ENCODE measurements around the gene TALDO1.

The TALDO1 gene

GRCh38 chr11:799641-800316 lies 52.5 kb downstream of the TALDO1 start:
- DNase-seq (ENCODE audit: low read depth in 2 of 2): no peak

- DNase-seq (ENCODE audit: low read depth in 2 of 2): no peak
Measured at GRCh38 chr11:800473-800872, 53.2 kb downstream of the TALDO1 start.

- DNase-seq (ENCODE audit: low read depth in 2 of 2): no peak
Measured at GRCh38 chr11:801097-801780, 54.0 kb downstream of the TALDO1 start.

- no peak for DNase-seq (ENCODE audit: low read depth in 2 of 2)
Measured at GRCh38 chr11:802018-802617, 54.9 kb downstream of the TALDO1 start.

GRCh38 chr11:802693-803466 lies 55.6 kb downstream of the TALDO1 start:
- no peak for DNase-seq (ENCODE audit: low read depth in 2 of 2)

- no peak for DNase-seq (ENCODE audit: low read depth in 2 of 2)
Measured at GRCh38 chr11:803467-803742, 56.1 kb downstream of the TALDO1 start.

- DNase-seq (ENCODE audit: low read depth in 2 of 2): no peak
Measured at GRCh38 chr11:803770-804598, 56.7 kb downstream of the TALDO1 start.

GRCh38 chr11:804599-804964 lies 57.3 kb downstream of the TALDO1 start:
- no peak for DNase-seq (ENCODE audit: low read depth in 2 of 2)

GRCh38 chr11:808427-809286 lies 61.4 kb downstream of the TALDO1 start:
- no peak for DNase-seq (ENCODE audit: low read depth in 2 of 2)

- peak; percentile 95 to 97 for DNase-seq (ENCODE audit: low read depth in 2 of 2)
Measured at GRCh38 chr11:809287-810039, 62.2 kb downstream of the TALDO1 start, which contains the start of gene RPLP2. RPLP2 (plus strand) TSS chr11:809967; CDS start chr11:810235, 268 bp downstream.

- no peak for DNase-seq (ENCODE audit: low read depth in 2 of 2)
Measured at GRCh38 chr11:810040-810567, 62.8 kb downstream of the TALDO1 start.

- no peak for DNase-seq (ENCODE audit: low read depth in 2 of 2)
Measured at GRCh38 chr11:811446-812245, 64.4 kb downstream of the TALDO1 start.

- no peak for DNase-seq (ENCODE audit: low read depth in 2 of 2)
Measured at GRCh38 chr11:812390-812789, 65.1 kb downstream of the TALDO1 start.

- no peak for DNase-seq (ENCODE audit: low read depth in 2 of 2)
Measured at GRCh38 chr11:813072-813455, 65.8 kb downstream of the TALDO1 start.

GRCh38 chr11:813456-814096 lies 66.3 kb downstream of the TALDO1 start:
- no peak for DNase-seq (ENCODE audit: low read depth in 2 of 2)
